GM15510 (cell line): ENCODE results near the gene DUSP12.

Source experiments
- POLR2A ChIP-seq: IDR thresholded peaks from 3 replicates; pipeline ENCODE4 v1.6.1; 2011; ENCODE audit warnings: borderline replicate concordance; ENCODE audit not compliant: insufficient read length; ENCODE audit errors: extremely low read depth

The DUSP12 gene, protein sequence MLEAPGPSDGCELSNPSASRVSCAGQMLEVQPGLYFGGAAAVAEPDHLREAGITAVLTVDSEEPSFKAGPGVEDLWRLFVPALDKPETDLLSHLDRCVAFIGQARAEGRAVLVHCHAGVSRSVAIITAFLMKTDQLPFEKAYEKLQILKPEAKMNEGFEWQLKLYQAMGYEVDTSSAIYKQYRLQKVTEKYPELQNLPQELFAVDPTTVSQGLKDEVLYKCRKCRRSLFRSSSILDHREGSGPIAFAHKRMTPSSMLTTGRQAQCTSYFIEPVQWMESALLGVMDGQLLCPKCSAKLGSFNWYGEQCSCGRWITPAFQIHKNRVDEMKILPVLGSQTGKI

DNA sequence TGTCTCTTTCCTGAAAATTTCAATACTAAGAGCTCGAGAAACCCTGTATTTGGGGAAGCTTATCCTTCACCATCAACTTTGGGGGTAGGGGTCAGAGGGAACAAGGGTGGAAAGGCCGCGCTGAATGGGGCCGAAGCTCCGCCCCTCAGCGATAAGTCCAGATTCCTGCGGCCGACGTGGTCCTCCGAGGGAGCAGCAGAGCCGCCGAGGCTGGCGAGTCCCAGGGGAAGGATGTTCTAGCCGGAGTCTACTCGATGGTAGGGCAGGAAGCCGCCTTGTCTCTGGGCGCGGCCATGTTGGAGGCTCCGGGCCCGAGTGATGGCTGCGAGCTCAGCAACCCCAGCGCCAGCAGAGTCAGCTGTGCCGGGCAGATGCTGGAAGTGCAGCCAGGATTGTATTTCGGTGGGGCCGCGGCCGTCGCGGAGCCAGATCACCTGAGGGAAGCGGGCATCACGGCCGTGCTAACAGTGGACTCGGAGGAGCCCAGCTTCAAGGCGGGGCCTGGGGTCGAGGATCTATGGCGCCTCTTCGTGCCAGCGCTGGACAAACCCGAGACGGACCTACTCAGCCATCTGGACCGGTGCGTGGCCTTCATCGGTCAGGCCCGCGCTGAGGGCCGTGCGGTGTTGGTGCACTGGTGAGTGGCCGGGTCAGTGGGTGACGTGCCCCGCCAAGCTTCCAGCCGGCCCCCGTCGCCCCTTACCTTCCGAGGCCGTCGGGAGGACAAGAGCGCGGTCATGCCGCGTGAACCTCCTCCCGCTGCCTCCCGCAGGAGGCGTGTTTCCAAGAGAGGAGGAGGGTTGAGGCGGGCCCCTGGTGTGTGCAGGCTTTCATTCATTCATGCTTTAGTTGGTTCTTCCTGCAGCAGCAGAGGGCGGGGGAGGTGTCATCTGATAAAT lies at the start of gene DUSP12:
TSS of gene DUSP12 (plus strand) at position 278 of the 899 bp plus-strand sequence. CDS start at position 294, 16 bp downstream.
- peak; percentile 89 for TF ChIP-seq POLR2A

DNA sequence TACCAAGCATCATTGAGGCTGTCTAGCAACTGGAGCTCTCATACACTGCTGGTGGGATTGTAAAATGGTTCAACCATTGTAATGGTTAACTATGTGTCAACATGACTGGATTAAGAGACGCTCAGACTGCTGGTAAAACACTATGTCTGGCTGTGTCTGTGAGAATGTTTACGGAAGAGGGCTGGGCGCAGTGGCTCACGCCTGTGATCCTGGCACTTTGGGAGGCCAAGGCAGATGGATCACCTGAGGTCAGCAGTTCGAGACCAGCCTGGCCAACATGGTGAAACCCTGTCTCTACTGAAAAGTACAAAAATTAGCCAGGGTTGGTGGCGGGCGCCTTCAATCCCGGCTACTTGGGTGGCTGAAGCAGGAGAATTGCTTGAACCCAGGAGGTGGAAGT lies 47.3 kb upstream of the DUSP12 start:
- no peak for TF ChIP-seq POLR2A

DNA sequence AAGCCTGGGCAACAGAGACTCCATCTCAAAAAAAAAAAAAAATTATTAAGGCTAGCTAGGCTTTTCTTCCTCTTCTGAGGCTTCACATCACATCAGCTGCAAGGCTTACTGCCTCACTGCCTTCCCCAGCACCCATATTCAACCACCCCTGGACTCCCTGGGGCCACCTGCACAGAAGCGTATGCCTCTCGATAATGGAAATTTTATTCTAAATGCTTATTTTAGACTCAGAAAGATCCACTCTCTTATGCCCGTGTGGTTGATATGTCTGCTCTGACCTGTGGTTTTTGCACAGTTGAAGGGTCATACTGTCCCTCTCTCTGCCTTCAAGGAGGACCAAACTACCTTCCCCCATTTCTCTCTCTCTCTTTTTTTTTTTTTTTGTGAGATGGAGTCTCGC lies 44.0 kb upstream of the DUSP12 start:
- no peak for TF ChIP-seq POLR2A

DNA sequence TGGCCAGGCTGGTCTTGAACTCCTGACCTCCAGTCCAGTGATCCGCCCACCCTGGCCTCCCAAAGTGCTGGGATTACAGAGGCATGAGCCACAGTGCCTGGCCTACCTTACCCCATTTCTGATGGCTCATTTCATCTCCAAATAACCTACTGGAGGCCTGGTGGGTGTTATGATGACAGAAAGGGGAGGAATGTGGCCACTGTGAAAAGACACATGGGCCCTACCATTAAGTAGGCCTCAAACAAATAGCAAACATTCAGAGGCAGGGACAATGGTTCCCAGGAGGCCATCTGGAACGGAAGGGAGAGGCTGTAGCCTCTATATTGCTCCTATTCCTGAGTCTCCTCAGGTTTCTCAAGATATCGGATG lies 43.5 kb upstream of the DUSP12 start:
- no peak for TF ChIP-seq POLR2A

DNA sequence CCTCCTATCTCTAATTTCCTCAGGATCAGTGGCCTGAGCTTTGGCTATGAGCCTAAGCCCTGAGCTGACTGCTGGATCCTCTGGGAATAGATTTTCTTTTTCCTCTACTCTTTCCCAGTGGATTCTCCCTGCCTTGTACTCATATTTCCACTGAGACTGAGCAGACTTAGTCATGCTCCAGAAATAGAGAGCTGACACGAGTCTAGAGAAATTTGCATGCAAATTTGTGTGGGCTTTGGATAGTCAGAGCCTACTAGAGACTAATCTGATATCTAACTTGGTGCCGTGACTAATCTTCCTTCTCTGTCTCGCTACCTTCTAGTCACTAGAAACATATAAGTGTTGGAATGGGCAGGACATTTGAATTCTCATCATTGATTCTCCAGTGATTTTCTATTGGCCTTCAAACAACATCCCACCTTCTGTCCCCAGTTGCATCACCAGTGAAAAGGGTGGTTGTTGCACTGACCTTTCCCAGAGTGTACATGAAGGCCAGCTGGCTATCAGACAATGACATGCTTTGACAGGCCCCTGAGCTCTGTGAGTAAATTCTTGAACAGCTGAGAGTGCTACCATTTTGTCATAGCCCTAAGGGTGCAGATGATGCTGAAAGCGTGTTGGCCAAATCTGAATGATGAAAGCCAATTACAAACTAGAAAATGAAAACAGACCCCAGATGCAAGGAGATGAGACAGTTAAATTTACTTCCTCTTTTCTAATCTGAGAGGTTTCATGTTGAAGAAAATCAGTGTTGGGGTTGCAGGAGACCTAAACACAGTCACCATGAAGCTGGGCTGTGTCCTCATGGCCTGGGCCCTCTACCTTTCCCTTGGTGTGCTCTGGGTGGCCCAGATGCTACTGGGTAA lies 42.9 kb upstream of the DUSP12 start, which contains the start of gene FCRLA:
TSS of gene FCRLA (plus strand) at position 748 of the 866 bp plus-strand sequence. CDS start at position 784, 36 bp downstream.
- TF ChIP-seq POLR2A: peak; percentile 68

DNA sequence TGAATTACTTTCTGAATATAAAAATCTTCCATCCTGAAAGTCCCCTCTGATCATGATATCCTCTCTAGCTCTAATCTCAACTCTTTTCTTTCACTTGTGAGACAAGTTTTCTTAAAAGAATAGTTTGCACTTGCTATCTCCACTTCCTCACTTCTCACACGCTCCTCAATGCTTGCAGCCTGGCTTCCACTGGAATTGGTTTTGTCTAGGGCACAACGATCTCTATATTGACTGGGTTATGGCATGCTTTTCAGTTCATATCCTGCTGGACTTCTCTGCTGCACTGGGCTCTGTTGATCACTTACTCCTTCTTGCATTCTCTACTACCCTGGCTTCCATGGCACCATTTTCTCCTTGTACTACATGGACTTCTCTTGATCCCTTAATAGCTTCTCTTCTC lies 42.1 kb upstream of the DUSP12 start:
- no peak for TF ChIP-seq POLR2A

DNA sequence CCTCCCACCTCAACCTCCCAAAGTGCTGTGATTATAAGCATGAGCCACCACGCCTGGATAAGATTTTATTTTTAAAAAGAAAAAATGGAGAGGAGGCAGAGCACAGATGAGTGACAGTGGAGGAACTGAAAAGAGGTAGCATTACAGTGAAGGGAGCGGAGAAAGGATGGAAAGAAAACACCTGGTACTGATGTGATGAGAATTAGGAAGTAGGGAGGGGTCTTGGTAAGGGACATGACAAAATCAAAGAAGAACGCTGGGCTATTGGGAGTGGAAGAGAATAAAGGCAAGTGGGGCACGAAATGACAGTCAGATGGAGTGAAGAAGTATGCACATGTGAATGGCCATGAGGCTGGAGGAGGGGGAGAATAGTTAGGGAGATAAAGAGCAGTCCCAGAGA lies 40.2 kb upstream of the DUSP12 start:
- TF ChIP-seq POLR2A: no peak

DNA sequence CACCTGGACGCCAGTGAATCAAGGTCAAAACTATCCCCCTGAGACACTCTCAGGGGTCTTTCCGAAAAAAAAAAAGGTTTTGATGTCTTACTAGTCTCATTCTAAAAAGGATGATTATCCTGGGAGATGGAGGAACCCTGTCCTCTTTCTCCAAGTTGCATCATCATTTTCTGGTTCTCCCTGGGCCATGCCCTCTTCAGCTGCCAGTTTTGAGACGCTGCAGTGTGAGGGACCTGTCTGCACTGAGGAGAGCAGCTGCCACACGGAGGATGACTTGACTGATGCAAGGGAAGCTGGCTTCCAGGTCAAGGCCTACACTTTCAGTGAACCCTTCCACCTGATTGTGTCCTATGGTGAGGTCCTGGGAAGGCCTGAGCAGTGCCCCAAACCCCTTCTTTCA lies 39.0 kb upstream of the DUSP12 start:
- no peak for TF ChIP-seq POLR2A

DNA sequence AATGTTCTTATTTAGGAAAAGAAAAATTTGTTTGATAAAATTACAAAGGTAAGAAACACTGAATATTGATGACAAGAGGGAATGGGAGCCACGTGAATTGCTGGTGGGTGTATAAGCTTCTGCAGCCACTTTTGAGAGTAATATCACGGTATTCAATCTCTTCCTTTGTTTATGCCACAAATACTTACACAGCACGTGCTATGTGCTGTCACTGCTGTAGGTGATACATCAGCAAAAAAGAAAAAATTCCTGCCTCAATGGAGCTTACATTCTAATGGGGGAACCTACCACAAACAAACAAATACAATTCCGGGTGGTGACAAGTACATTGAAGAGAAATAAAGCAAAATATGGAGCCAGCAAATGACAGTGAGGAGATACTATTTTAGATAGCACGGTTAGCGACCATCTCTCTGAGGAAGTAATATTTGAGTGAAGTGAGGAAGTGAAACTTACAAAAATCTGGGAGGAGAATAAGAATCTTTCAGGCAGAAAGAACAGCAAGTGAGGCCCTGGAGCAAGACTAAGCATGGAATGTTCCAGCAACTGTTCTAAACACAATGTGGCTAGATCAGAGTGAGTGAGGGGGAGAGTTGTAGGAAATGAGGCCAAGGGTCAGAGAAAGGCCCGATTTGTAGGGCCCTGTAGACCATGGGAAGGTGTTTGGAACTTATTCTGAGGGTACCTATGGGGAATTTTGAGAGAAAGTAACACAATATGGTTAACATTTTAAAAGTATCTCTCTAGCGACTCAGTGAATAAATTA lies 30.8 kb upstream of the DUSP12 start:
- TF ChIP-seq POLR2A: no peak

DNA sequence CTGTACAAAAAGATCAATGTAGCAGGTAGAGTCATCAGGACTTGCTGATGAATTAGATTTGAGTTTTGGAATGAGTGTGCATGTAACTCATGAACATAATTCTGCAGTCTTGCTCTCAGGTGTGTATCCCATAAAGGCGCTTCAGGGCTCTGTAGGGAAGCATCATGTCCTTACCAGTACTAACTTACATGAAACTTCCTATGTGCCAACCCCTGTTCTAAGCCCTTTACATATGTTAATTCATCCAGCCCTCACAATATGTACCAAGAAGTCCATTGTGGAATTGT lies 30.3 kb upstream of the DUSP12 start:
- no peak for TF ChIP-seq POLR2A

DNA sequence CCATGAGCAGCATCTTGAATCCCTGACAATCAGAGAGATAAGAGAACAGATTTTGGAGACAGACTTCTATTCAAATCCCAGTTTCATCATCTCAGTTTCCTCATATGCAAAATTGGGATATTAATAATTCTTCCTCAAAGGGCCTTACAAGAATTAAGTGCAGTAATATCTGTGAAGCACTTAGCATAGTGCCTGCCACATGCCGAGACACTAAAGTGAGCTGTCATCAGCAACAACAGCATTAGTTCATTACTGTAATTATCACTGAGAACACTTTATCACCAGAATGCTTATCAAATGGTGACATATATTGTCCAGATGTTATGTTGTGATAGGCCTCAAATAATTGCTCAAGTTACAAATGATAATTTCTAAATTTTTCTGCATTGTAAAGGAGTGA lies 29.2 kb upstream of the DUSP12 start:
- TF ChIP-seq POLR2A: no peak

DNA sequence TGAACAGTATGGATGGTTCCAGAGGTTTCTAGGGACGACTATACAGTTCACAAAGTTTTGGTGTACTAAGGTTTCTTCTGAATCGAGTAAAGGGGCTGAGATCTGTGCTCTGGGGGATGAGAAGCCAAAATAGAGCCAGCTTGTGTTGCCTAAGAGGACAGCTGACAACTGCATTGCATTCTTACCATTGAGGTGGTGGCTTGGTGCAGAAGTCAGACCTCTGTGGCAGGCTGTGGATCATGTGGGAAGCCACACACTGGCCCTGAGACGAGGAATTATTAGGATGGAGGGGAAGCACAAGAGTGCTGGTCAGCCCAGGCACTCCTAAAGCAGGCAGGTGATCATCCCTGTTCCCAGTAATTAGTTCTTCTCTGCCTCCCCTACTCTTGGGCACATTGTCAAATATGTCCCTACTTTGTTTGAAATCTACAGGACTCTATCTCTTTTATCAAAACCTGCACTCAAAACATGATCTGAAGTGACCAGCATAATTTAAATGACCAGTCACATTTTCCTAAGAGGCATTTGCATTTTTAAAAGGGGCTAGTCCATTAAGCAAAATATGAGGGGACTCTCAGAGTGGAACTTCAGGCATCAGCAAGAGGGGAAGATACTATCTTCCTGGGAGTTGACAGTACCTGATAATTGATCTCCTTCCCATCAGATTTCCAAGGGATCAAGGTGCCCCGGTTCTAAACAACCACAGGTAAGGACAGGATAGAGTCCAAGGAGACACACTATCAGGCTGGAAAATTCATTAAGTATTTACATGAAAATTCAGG lies 28.4 kb upstream of the DUSP12 start, which contains the start of gene FCRLB:
TSS of gene FCRLB (plus strand) at position 589 of the 782 bp plus-strand sequence. CDS start 1,129 bp downstream, outside the sequence.
- TF ChIP-seq POLR2A: no peak

DNA sequence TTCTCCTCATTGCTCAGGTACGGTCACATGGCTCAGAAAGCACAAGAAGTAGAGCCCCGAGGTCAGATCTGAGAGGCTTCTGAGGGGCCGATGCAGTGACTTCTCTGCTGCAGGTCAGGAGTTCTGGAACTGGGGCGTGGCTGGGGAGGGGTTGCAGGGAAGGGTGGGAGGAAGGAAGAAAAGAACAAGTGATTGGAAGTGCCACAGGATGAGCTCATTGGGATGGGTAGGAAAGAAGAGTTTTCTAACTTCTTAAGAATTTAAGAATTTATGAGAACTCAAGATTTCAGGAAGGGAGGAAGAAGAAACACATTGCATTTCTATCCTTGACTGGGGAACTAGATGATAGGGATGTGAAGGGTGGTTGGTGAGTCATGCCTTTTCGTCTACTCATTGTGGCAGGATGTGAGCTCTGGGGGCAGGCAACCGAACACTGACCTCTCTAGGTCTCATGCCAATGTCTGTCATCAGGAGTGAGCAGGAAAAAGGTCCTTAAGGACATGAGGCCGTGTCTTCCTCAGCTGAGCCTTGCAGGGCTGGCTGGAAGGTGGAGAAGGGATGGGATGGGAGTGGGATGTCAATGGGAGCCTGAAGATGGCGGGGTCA lies 27.7 kb upstream of the DUSP12 start:
- TF ChIP-seq POLR2A: no peak
